DND-41 (cell line): Measurements from ENCODE around the gene MT1G.

Experiments
- CTCF ChIP-seq: IDR thresholded peaks from 2 replicates; pipeline ENCODE4 v1.5.1; 2012; ENCODE audit warnings: borderline replicate concordance, low read length, moderate library complexity, mild to moderate bottlenecking; ENCODE audit not compliant: poor library complexity, severe bottlenecking; ENCODE audit errors: extremely low read depth
- EZH2 ChIP-seq: IDR thresholded peaks from 3 replicates; pipeline ENCODE4 v1.6.1; 2012; ENCODE audit warnings: borderline replicate concordance, low read depth, mild to moderate bottlenecking, moderate library complexity, low read length, inconsistent platforms; ENCODE audit not compliant: severe bottlenecking

GRCh38 chr16:56657555-56658326, 10.1 kb downstream of the MT1G start, which contains the start of gene MT1F:
- no peak for TF ChIP-seq EZH2
- no peak for TF ChIP-seq CTCF
